ENCODE measurements around the gene DCP2.

- TF ChIP-seq EZH2 (IDR thresholded peaks at IDR 0.05; ENCODE audit: insufficient read depth, poor library complexity, severe bottlenecking) (no peak), EZH2phosphoT487 (IDR thresholded peaks at IDR 0.05; ENCODE audit: insufficient read depth, low read depth) (no peak)
These were observed 77.0 kb downstream of the DCP2 start for GRCh38 chr5:113053511-113053995.
